Keratinocyte (primary cell): ENCODE data around the gene MAN1C1.

Experiments
- EZH2 ChIP-seq: IDR thresholded peaks from one replicate; pipeline ENCODE4 v1.6.1; 2012; ENCODE audit warnings: inconsistent platforms, mild to moderate bottlenecking, low read length, moderate library complexity
- TF ChIP-seq, protein P1 (sequence below), 3 experiments: IDR thresholded peaks in 1 of 3; conservative IDR thresholded peaks in 1 of 3; optimal IDR thresholded peaks in 1 of 3; 2 replicates in 2 of 3; 3 replicates in 1 of 3; pipeline versions ENCODE3 to v1.5.1; 2011; ENCODE audit warnings: low read length in 3 of 3, mild to moderate bottlenecking in 3 of 3, moderate library complexity in 2 of 3, control low read depth in 1 of 3, inconsistent platforms in 1 of 3; ENCODE audit not compliant: insufficient read depth in 2 of 3; ENCODE audit errors: extremely low read depth in 1 of 3

GRCh38 chr1:25785333-25786067 is 168.9 kb downstream of the MAN1C1 start:
- TF ChIP-seq, protein P1, sequence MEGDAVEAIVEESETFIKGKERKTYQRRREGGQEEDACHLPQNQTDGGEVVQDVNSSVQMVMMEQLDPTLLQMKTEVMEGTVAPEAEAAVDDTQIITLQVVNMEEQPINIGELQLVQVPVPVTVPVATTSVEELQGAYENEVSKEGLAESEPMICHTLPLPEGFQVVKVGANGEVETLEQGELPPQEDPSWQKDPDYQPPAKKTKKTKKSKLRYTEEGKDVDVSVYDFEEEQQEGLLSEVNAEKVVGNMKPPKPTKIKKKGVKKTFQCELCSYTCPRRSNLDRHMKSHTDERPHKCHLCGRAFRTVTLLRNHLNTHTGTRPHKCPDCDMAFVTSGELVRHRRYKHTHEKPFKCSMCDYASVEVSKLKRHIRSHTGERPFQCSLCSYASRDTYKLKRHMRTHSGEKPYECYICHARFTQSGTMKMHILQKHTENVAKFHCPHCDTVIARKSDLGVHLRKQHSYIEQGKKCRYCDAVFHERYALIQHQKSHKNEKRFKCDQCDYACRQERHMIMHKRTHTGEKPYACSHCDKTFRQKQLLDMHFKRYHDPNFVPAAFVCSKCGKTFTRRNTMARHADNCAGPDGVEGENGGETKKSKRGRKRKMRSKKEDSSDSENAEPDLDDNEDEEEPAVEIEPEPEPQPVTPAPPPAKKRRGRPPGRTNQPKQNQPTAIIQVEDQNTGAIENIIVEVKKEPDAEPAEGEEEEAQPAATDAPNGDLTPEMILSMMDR (optimal IDR thresholded peaks at IDR 0.05 in 1 of 3, IDR thresholded peaks at IDR 0.05 in 1 of 3, conservative IDR thresholded peaks at IDR 0.05 in 1 of 3; ENCODE audit: extremely low read depth in 1 of 3, insufficient read depth in 2 of 3, low read length in 3 of 3): no peak
- TF ChIP-seq EZH2: no peak
